Measurements from ENCODE around the gene SYT1. TPM values are rescaled to one million over a fixed set of nuclear protein-coding genes. Genes with fewer than 3 reads are reported as not detected.

The SYT1 gene
- total RNA-seq, 2 donors from 2014 or later, result 1.0 to 22.7 TPM

DNA sequence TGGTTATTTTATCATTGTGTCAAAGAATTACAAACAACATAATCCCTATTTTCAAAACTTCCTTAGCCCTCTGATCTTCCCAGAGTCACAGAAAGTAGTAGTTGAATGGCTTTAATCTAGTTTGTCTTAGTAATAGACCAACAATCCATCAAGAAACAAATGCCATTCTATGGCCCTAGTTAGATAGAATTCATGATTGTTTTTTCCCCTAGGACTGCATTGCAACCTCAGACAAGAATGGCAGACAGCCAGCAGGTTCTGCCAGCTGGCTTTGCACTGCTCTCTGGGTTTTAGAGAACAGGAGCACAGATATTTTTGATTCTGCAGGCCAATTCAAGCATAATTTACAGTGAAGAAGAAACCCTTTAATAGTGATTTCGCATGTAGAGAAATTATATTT lies 33.8 kb downstream of the SYT1 start:
- Histone ChIP-seq H3K4me1 (no peaks in the 10 kb centered on the region), H3K27me3 (no peaks in the 10 kb centered on the region), H3K9me3 (no peaks in the 10 kb centered on the region), H3K4me3 (no peak overlapping the region), H3K36me3 (replicated peaks in 1 of 2; ENCODE audit: insufficient read depth in 1 of 2, low read depth in 2 of 2) (no peaks in the 10 kb centered on the region), H3K27ac (no peak overlapping the region)
- WGBS, 2 donors, result 56 to 78% methylated on average over 1 of the region's 1 CpG
- ATAC-seq, result no peak
- TF ChIP-seq, protein P1, sequence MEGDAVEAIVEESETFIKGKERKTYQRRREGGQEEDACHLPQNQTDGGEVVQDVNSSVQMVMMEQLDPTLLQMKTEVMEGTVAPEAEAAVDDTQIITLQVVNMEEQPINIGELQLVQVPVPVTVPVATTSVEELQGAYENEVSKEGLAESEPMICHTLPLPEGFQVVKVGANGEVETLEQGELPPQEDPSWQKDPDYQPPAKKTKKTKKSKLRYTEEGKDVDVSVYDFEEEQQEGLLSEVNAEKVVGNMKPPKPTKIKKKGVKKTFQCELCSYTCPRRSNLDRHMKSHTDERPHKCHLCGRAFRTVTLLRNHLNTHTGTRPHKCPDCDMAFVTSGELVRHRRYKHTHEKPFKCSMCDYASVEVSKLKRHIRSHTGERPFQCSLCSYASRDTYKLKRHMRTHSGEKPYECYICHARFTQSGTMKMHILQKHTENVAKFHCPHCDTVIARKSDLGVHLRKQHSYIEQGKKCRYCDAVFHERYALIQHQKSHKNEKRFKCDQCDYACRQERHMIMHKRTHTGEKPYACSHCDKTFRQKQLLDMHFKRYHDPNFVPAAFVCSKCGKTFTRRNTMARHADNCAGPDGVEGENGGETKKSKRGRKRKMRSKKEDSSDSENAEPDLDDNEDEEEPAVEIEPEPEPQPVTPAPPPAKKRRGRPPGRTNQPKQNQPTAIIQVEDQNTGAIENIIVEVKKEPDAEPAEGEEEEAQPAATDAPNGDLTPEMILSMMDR (IDR thresholded peaks at IDR 0.05), result no peak
- TF ChIP-seq POLR2A (IDR thresholded peaks at IDR 0.05), result no peak
- DNase-seq, result peak; percentile 12 to 69 (median 43)
- intact Hi-C loops (cut with DNase I), result no loop called here

DNA sequence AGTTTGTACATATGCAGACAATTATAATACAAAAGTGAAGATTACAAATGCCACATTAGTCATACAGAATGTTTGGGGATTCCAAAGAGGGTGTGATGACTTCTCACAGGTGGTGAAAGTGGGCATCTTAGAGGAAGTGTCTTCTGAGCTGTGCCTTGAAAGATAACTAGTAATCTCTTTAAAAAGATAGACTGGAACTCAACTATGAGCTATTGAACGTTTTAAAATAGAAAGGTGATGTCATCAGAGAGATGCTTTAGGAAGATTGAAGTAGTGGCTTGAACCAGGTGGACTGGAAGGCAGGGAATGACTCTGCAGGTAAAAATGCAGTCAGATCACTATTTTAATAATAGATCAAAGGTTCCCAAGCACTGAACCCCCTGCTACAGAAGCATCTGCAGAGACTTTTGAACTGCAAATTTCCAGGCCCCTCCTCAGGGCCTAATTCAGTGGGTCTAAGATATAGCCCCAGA lies 50.3 kb downstream of the SYT1 start:
- H3K27ac ChIP-seq, result no peak overlapping the region
- no peak for DNase-seq
- H3K9me3 ChIP-seq, result no peaks in the 10 kb centered on the region
- no peaks in the 10 kb centered on the region for H3K27me3 ChIP-seq
- intact Hi-C loops (cut with DNase I), result no loop called here
- no peaks in the 10 kb centered on the region for H3K36me3 ChIP-seq (replicated peaks in 1 of 2; ENCODE audit: insufficient read depth in 1 of 2, low read depth in 2 of 2)
- no peak overlapping the region for H3K4me3 ChIP-seq
- no peaks in the 10 kb centered on the region for H3K4me1 ChIP-seq
- TF ChIP-seq POLR2A (IDR thresholded peaks at IDR 0.05), result no peak
- TF ChIP-seq, protein P1 (IDR thresholded peaks at IDR 0.05), result no peak
- ATAC-seq, result no peak
- 2 to 3% methylated on average over 1 of the region's 1 CpG for WGBS, 2 donors

DNA sequence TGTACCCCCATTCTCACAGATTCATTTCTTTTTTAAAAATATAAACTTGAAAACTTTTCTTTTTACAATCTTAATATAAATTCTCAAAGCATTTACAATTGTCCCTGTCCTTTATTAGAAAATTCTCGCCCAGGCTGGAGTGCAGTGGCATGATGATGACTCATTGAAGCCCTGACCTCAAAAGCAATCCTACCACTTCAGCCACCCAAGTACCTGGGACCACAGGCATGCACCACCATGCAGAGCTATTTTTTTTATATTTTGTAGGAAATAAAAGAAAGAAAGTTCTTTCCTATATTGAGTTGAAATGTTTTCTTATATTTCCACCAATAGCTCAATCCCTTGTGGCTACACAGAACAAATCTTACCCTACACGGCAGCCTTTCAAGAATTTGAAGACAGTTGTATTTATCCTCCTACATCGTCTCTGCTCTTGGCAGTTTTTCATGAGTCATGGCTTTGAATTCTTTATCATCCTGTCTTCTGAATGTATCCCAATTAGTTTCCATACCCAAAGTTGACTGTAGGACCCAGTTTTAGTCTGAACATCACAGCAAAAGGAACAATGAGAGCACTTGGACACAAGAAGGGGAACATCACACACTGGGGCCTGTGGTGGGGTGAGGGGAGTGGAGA lies 52.4 kb downstream of the SYT1 start:
- no peak for ATAC-seq
- 53 to 55% methylated on average over 3 of the region's 3 CpGs for WGBS, 2 donors
- no peak overlapping the region for H3K27ac ChIP-seq

DNA sequence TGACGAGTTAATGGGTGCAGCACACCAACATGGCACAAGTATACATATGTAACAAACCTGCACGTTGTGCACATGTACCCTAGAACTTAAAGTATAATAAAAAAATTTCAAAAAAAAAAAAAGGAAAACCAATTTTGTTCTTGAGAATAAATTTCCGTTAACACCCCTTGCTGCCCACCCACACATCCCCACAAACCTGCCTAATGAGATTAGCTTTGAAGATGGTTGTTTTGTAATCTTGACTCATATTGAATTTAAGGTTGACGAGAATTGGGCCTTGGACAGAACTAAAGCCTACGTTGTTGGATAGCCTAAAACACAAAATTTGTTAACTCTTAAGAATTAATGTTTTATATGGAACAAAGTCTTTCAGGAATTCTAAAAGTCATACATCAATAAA lies 52.9 kb downstream of the SYT1 start:
- H3K4me1 ChIP-seq, result no peaks in the 10 kb centered on the region
- 59 to 65% methylated on average over 5 of the region's 5 CpGs for WGBS, 2 donors
- H3K27me3 ChIP-seq, result no peaks in the 10 kb centered on the region
- no peak overlapping the region for H3K4me3 ChIP-seq
- ATAC-seq (no peak), DNase-seq (no peak)
- intact Hi-C loops (cut with DNase I), result no loop called here
- H3K36me3 ChIP-seq (replicated peaks in 1 of 2; ENCODE audit: insufficient read depth in 1 of 2, low read depth in 2 of 2), result no peaks in the 10 kb centered on the region
- TF ChIP-seq, protein P1 (IDR thresholded peaks at IDR 0.05), result no peak
- no peak for TF ChIP-seq POLR2A (IDR thresholded peaks at IDR 0.05)
- no peaks in the 10 kb centered on the region for H3K9me3 ChIP-seq
- no peak overlapping the region for H3K27ac ChIP-seq

More for the DNA sequence above, 52.4 kb downstream of the SYT1 start:
- Histone ChIP-seq H3K9me3 (no peaks in the 10 kb centered on the region), H3K36me3 (replicated peaks in 1 of 2; ENCODE audit: insufficient read depth in 1 of 2, low read depth in 2 of 2) (no peaks in the 10 kb centered on the region), H3K27me3 (no peaks in the 10 kb centered on the region), H3K4me1 (no peaks in the 10 kb centered on the region), H3K4me3 (no peak overlapping the region)
- TF ChIP-seq, protein P1 (IDR thresholded peaks at IDR 0.05), result no peak
- no peak for TF ChIP-seq POLR2A (IDR thresholded peaks at IDR 0.05)
- no peak for DNase-seq
- intact Hi-C loops (cut with DNase I), result no loop called here

DNA sequence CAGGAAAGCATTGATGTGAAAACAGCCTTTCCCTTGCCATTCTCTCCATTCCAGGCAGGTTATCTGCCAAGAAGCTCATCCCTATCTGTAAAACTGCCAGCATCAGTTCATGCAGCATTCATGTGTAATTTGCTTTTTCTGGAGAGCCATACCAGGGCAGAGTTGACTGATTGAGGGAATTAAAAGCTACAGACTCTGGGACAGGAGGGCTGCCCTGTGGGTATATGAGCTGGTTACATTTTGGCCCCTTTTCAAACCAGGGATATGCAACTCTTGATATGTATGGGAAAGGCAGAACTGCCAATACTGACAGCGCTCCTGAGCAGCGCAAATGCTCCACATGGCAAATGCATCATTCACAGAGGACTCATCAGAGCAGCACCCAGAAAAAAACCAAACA lies 53.7 kb downstream of the SYT1 start:
- Histone ChIP-seq H3K27ac (no peak overlapping the region), H3K9me3 (no peaks in the 10 kb centered on the region), H3K4me3 (no peak overlapping the region), H3K36me3 (replicated peaks in 1 of 2; ENCODE audit: insufficient read depth in 1 of 2, low read depth in 2 of 2) (no peaks in the 10 kb centered on the region), H3K27me3 (no peaks in the 10 kb centered on the region), H3K4me1 (no peaks in the 10 kb centered on the region)
- 90% methylated on average over 2 of the region's 2 CpGs for WGBS, 2 donors
- intact Hi-C loops (cut with DNase I), result no loop called here
- no peak for TF ChIP-seq POLR2A (IDR thresholded peaks at IDR 0.05)
- TF ChIP-seq, protein P1 (IDR thresholded peaks at IDR 0.05), result no peak
- ATAC-seq (no peak), DNase-seq (no peak)
